Stimulated activated CD8-positive, alpha-beta memory T cell treated with anti-CD3 and anti-CD28 coated beads, Interleukin-15, amount 100 ng/mL, for 48 hours (primary cell): ENCODE data around the gene SYNDIG1.
"Not testable (repeated sequence)": the region's sequence is repeated elsewhere in the genome, so short reads cannot be mapped to it uniquely, and the experiment has no call there.

Experiments
- DNase-seq, 2 donors: peaks; one replicate each; pipeline ENCODE4 v3.0.0-alpha.2; 2020; ENCODE audit warnings: low read depth in 2 of 2

The SYNDIG1 gene

DNA sequence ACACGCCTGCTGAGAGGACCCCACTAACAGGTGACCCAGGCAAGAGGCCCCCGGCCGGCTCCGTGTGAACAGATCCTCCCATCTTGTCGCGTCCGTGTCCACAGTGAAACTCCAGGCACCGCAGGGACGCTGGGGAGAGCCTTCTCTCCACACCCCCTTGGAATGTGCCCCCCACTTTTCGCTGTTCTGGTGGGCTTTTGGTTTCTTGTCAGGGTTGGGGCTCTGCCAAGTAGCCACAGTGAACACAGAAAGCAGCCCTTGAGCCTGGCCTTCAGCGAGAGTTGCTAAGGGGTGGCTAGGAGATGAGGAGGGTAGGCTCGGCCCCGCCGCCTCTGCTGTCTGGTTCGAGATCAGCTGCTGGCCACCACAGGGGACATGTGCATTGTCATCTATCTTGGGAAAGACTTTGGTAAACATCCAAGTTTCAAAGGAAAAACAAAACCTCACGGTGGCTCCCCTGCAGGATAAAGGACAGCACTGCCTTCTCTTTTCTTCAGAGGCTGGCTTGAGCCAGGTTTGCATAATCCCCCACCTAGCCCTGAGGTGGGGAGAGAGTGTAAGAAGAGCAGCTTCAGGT is 22.7 kb downstream of the SYNDIG1 start:
- DNase-seq: no peak

DNA sequence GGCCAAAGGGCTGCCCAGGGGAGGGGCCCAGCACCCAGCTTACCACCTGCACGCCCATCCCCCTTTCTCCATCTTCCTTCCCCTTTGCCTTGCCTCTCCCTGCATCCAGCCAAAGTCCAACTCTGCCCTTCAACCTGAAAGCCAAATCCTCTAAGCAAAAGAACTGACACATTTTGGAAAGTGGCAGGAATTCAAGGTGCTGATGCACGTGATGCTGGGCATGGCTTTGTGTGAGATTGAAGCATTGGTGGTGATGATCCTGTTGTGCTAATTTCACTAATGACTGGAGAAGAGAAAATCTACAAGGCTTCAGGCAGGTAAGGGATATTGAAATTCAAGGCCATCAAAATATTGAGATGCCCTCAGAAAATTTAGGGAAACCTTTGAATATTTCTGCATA is 23.3 kb downstream of the SYNDIG1 start:
- no peak for DNase-seq

DNA sequence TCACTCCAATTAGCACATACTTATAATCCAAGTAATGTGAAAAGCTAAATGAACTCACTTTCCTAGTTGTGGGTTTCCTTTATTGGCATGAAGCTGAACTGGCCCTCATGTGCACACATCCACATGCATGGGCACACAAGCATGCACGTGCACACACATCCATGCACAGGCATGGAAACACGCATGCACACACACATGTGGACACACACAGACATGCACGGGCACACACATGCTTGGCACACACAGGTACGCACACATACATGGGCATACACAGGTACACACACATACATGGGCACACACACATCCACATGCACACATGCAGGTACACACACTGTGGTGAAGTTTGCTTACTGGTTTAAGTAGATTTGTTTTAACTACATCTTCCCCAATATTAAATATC is 23.8 kb downstream of the SYNDIG1 start:
- no peak for DNase-seq

DNA sequence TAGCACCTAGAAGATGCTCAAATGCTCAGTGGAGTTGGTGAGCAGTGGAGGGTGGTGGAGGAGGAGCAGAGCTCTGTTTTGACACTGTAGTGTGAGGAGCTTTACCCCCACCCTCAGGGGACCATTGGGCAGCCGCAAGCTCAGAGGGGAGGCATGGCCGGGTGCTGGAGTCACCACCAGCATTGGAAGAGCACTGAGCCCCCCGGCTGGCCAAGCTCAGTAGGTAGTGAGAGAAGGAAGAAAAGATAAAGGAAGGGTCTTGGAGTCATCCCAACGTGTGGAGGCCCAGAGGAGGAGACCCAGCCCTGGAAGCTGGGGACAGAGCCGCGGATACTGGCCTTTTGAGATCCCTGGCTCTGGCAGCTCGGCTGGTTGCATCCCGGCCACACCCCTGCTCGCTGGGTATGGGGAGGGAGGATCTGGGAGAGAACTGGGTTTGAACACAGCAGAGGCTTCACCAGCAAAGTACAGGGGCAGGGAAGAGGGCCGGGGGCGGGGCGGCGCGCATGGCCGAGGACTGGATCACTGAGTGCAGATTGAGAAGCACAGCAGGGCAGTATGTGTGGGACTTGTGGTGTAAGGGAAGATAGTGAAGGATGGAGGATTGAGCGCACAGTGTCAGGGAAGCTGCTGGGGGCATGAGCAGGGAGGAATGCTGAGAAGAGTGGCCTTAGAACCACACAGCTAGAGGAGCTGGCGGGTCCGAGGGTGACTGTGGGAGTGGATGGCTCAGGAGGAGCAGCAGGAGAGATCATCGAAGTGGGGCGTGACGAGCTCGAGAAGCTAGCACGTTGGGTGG is 24.4 kb downstream of the SYNDIG1 start:
- no peak for DNase-seq

DNA sequence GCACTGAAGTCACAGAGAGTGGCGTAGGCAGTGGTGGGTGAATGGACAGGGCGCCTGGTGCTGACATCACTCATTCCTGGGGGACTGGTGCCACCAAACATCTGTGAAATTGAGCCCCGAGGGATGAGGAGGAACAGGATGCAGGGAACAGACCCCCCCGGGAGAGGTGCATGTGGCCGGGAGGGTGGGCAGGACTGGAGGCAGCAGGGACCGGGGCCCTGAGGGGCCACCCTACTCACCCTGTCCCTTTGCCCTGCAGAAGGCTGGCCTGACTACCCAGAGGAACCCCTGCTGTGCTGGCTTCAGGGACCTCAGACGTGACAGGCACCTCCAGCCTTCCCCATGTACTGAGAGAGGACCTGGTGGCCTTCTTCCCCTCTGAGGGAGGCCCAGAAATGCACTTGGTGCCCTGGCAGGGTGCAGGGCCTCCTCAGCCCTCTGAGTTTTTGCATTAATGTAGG is 25.1 kb downstream of the SYNDIG1 start:
- no peak for DNase-seq

DNA sequence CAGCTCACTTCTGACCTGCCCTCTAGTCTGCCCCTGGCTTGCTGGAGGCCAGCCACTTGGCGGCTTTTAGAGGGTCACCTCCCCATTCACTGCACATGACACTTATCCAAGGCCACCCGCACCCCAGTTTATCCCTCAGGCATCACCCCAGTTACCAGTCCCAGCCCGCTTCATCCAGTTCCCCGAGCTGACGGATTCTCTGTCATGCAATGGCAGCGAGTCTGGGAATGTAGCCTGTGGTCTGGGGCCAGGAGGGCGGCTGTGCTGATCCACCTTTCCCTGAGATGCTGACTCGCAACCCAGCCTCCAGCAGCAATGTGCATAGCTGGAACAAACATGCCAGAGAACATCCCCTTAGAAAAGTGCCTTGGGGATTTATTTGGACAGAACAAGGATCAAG is 25.8 kb downstream of the SYNDIG1 start:
- no peak for DNase-seq

DNA sequence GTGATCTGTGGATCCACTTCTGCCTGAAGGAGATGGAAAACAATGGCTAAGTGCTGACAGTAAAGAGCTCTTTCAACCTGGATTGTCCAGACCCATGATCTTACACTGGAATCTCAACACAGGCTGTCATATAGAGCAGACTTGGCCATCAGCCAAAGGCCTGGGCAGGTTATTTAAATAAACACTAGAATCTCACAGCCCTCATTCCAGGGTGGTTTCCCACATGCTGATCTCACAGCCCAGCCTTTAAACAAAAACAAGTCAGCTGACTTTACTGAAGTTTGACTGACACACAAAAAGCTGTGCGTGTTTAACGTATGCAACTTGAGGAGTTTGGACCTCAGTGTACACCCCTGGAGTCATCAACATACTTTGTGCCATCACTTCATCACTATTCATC is 28.4 kb downstream of the SYNDIG1 start:
- DNase-seq: no peak

DNA sequence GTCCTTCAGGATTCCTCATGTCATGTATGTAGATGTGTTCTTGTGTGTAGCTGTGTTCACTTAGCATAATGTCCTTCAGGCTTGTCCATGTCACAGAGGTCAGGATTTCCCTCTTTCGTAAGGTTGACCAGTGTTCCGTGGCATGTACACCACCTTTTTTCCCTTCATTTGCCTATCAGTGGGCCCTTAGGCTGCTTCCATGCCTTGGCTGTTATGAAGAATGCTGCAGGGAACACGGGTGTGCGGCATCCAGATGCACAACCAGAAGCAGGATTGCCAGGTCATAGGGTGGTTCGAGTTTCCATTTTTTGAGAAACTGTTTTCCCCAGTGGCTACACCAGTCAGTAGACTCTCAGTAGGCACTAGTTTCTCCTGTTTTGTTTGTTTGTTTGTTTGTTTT is 29.2 kb downstream of the SYNDIG1 start:
- no peak for DNase-seq

DNA sequence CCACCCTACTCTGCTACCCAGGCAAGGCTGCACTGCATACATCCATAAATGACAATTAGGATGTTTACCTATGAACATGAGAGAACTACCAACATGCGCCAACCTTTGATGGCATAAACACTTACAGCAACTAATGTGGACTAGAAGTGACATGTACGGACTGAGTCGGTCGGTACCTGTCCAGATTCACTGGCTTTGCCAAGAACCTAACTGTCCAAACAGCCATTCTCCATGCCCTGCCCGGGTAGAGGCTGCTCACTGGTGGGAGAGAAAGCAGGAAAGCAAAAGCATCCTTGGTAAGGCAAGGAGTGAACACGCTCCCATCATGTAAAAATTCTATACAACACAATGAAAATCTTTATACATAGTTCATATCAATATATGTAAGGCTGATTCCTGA is 30.0 kb downstream of the SYNDIG1 start:
- no peak for DNase-seq

DNA sequence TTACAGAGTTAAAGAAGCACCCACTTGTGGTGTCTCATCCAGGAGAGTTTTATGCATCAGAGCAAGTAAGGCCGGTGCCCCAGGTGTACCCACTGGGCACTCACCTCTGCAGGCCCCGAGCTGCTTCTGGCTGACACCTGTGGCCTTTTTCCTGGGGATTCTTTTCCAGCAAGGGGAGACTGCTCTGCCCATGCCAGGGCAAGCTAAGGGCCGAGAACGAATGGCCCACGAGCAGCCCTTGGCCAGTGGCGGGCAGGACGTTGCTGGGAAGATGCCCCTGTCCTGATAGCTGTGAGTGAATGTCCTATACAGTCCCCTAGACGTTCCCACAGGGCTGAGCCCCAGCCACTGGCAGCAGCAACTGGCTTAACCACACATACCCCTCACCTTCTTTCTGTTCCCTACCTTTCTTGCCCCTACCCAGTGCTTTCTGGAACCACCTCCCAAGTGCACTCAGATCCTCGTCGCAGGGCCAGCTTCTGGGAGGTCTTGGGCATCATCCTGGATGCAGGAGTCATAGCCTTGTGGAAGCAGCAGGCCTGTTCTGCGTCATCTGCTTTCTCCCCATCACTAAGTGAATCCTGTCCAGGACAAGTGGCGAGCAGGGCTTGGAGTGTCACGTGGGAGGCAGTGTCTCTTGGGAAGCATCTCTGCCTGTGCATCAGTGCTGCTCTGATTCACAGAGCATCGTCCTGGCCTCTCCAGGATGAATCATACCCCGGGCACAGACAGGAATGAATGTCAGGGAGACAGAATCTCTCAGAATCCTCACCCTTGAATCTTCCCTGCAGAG is 32.5 kb downstream of the SYNDIG1 start:
- no peak for DNase-seq

DNA sequence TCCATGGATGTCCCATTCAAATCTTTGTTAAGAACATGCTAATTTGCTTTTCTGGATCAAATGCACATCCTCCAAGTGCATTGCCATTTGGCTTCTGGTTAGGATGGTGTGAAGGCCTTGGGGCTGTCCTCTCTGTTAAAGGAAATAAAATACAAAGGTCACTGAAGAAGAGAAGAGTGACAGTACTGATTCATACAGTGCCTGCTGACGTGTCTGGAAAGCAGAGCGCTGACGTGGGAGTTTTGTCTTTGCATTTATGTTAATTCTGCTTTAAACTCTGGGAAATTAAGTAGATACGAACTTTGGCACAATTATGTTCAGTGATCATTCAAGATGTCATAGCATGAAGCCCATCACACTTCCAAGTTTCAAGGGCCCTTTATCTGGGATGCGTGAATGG is 33.2 kb downstream of the SYNDIG1 start:
- no peak for DNase-seq

DNA sequence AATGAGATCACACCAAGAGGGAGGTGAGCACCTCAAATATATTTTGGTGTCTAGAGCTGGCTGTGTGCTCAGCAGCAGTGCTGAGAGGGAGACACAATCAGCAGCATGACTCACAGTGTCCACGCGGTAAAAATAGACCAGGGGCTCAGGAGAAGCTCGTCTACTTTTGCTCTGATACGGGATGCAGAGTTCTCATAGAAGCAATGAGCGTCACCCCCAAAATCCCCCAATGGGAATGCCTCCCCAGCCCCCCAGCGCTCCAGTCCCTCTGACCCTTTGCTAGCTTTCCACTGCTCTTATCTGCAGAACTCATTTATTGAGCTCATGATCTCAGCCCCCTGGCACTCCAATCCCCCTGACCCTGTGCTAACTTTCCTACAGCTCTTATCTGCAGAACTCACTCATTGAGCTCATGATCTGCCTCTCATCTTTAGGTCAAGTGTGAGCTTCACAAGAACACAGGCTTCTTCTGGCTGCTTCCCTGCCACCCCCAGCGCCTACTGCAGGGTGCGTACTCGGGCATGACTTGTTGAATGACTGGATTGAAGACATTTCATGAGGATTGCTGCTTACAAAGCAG is 34.0 kb downstream of the SYNDIG1 start:
- no peak for DNase-seq

DNA sequence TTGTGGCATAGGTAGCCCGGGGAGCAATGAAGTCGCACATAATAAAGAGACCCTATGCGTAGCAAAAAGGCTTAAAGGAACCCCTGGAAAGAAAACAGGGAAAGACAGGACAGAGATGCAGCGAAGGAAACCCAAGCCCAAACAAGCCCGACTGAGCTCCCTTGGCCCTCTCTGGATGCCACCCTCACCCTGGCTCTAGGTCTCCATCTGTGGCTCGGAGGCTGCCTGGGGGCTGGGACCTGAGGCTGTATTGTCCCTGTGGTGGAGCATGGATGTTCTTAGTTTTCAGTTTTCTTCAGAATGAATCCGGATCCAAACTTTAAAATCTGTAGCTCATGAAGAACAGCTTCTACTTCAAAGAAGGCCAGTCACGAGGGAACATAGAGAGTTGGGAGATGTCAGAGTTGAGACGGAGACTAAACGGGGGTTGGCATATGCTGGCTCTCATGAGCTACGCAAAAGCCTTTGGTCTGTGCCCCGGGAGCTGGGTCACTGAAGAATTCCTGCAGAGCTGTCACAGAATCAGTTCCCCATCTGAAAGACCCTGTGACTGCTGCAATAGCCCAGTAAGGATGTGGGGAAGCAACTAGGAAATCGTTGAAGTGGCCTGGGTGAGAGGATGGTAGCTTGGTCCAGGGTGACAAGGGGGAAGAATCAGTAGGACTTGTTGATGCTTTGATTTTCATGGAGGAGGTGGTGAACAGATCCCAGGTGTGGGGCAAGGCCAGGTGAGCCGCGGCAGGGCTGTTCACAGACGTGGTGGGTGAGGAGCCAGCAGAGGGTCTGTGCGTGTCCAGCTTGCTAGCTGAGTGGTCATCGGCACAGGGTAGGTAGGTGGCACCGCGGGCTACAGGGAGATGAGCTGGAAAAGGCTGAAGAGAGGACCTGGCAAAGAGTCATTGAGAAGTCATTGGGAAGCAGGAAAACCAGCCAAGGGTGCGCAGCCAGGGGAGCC is 35.2 kb downstream of the SYNDIG1 start:
- no peak for DNase-seq

DNA sequence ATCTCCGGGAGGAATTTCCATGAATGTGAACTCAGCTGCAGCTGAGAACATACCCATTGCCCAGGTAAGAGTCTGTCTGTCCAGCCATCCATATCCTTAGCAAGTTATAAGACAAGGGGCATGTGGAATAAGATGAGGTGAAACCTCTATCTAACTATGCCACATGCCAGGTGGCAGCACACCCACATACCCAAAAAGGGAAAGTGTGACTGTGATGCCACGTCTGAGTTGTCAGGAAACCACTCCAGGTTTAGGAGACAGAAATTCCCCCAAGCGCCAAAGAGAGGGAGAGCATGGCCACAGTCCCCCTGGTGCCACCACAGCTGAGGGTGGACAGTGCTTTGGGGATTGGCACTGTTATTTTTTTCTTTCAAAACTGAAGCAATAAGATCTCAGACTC is 36.7 kb downstream of the SYNDIG1 start:
- no peak for DNase-seq

DNA sequence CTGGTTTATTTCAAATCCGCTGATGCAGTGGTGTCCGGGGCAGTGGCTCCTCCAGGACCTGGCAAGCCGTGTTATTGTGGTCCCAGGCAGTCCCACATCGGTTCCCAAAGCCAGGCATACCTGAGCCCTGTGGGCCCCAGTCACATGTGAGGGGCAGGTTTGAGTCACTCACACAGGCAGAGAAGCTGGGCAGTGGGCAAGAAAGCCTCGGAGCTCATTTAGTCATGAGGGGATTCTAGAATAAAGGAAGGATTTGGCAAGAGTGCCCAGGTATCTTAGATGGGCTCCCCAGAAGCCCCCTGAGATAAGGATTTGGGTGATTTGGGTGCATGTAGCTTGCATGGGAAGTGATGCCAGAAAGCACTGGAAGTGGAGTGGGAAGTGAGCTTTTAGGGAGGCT is 37.3 kb downstream of the SYNDIG1 start:
- no peak for DNase-seq

DNA sequence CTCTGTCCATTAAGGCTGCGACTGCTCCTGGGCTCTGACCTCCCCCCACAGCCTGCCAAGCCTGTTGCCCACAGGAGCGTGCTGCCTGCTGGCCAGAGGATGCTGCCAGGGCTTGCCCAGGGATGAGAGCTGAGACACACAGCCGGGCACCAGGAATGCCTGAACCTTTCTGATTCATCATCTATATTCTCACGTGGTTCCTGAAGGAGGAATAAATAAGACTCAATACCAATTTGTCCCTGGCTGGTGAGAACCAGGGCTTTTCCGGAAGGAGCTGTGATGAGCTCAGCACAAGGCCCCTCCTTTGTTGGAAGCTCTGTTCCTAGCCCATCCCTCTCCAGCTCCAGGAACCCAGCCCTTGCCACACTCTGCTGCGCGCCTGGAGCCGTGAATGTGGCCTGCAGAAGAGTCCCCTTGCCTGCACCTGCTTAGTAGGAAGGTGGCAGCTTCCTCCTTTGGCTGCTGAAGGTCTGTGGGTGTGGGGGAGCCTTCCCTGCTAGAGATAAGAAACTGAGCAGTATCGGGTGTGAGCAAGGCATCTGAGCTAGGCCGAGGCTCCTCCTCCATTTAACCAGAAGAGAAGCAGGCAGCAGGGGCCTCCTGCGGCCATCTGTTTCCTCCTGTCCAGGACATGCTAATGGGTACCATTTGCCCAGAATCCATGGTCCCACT is 37.9 kb downstream of the SYNDIG1 start:
- DNase-seq: no peak

DNA sequence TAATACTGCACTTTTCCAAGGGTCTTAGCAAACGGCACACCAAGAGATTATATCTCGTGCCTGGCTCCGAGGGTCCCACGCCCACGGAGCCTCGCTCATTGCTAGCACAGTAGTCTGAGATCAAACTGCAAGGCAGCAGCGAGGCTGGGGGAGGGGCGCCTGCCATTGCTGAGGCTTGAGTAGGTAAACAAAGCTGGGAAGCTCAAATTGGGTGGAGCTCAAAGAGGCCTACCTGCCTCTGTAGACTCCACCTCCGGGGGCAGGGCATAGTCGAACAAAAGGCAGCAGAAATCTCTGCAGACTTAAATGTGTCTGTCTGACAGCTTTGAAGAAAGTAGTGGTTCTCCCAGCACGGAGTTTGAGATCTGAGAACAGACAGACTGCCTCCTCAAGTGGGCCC is 43.0 kb downstream of the SYNDIG1 start:
- not testable (repeated sequence) for DNase-seq

DNA sequence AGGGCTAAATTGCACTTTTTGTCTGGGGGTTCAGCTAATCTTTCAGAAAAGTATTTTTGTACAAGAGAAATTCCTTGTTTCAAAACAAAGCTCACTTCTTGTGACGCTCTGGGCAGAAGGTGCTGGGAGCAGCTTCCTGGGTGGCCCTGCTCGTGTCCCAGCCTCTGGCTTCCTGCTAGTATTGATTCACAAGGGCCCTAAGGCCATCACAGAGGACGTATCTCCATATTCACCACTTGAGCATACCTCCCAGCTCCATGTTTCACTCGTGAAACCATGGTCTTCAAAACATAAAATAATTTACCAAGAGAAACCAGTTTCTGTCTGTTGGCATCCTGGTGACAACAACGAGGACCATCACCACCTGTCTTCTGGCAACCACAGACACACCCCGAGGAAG is 49.1 kb downstream of the SYNDIG1 start:
- DNase-seq: no peak

DNA sequence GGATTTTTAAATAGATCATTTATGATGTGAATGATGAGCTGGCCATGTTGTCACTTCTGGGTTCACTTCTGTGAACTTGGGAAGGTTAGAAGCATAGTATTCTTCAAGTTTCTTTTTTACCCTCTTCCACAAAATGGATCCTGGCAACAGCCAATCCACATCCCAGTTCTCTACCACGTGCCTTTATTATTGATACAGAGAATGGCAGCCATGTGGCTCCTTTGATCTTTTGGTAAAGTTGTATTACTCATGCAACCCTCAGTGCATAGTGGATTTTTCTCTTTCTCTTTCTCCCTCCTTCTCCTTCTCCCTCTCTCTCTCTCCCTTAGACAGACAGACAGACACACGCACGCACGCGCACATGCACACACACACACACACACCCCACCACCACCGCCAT is 50.0 kb downstream of the SYNDIG1 start:
- DNase-seq: no peak

DNA sequence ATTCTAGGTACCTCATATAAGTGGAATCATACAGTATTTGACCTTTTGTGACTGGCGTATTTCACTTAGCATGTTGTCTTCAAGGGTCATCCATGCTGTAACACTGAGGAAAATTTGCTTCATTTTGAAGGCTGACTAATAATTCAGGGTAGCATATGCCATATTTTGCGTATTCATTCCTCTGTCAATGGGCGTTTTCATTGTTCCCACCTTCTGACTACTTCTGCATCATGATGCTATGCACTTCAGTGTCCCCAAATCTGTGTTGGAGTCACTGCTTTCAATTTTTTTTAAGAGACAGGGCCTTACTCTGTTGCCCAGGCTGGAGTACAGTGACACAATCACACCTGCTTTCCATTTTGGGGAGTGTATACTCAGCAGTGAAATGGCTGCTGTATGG is 51.6 kb downstream of the SYNDIG1 start:
- no peak for DNase-seq
